Limb (tissue), 2 donors: Measurements from ENCODE around the gene CLDN15.
"Not testable (repeated sequence)": the region's sequence is repeated elsewhere in the genome, so short reads cannot be mapped to it uniquely, and the experiment has no call there.

ENCODE experiments used
- DNase-seq, 2 donors: peaks; one replicate each; pipeline ENCODE4 v3.0.0-alpha.2; 2016; ENCODE audit errors: extremely low spot score in 2 of 2

Gene CLDN15

GRCh38 chr7:101222275-101222830 lies 15.2 kb downstream of the CLDN15 start:
- DNase-seq: no peak

- DNase-seq: no peak
Measured at GRCh38 chr7:101220295-101220694, 17.3 kb downstream of the CLDN15 start.

GRCh38 chr7:101218236-101219125 lies 19.1 kb downstream of the CLDN15 start:
- no peak for DNase-seq

GRCh38 chr7:101217388-101218235 lies 20.0 kb downstream of the CLDN15 start, which contains the start of the genes PLOD3 and ZNHIT1:
Gene PLOD3 (minus strand): TSS chr7:101217581. CDS start chr7:101217274, 307 bp downstream.
Gene ZNHIT1 (plus strand): TSS chr7:101218165. CDS start chr7:101218196, 31 bp downstream.
- peak; percentile 94 to 100 for DNase-seq

DNA sequence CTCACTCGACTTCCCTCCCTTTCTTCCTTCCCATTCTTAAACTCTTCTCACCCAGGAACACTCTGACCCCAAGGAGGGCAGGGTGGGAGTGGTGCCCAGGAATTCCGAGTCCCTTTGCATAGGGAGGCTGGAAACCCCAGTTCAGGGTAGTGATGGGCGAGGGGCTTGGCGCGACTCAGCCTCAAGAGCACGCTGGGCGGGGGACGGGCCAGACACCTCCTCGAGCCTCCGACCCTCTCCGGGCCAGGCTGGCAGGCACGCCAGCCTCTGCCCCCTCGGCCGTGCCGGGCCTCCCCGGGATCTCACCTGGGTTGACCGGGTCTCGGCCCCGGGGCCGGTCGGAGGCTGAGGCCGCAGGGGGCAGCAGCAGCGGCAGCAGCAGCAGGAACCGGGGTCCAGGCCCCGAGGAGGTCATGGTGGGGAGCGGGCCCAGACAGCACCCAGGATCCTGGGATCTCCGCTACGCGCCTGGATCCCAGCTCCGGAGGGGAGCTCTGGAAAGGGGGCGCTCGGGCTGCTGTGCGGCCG lies 20.7 kb downstream of the CLDN15 start:
- DNase-seq: peak in 1 of 2 donors; percentile 58

DNA sequence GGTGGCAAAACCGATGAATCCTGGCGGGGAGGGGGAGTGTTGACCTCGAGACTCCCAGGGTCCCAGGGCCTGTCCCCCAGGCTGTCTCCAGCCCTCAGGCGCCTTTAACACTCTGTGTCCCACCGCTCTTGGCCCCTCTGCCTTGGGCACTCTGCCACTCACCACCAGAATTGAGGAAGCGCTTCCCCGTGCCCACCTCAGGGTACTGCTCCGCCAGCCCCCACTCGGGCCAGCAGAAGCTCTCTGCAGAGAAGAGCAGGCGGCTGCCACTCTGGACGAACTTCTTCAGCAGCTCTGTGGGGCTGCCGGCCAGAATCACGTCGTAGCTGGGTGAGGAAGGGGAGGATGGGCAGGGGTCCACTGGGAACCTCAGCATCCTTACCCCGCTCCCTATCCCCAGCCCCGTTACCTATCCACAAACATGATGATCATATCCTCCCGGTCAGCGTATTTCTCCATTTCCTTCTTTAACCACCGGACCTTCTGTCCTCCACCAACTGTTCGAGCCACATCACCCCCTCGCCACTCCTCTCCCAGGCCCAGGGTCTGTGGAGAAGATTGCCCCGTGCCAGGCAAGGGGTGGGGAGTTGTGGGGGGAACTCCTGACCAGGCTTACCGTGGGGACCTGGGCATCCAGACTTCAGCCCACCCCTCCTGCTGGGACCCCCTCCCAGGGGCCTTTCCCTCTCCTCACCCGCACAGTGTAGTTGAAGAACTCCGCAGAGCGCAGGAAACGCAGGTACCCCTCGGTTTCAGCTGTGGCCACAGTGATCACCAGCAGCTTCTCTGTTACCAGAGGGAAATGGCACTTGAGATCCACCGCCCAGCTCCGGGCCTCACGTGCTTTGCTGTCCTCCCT lies 21.4 kb downstream of the CLDN15 start:
- no peak for DNase-seq

DNA sequence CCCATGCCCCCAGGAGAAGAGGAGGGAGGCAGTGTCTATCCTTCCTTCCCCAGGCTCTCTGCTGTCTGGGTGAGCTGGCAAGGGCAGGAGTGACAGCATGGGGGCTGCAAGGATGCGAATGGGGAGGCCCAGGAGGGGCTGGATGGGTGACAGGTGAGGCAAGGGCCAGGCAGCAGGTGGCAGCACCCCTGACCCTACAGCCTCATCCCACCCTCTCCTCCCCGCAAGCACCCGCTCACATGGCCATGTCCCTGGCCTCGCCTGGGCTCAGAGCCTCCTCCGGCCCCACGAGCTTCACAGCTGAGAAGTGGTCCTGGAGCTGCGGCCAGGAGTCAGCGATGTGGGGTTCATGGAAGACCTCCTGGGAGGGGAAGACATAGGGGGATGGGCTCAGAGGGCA lies 25.6 kb downstream of the CLDN15 start:
- no peak for DNase-seq

DNA sequence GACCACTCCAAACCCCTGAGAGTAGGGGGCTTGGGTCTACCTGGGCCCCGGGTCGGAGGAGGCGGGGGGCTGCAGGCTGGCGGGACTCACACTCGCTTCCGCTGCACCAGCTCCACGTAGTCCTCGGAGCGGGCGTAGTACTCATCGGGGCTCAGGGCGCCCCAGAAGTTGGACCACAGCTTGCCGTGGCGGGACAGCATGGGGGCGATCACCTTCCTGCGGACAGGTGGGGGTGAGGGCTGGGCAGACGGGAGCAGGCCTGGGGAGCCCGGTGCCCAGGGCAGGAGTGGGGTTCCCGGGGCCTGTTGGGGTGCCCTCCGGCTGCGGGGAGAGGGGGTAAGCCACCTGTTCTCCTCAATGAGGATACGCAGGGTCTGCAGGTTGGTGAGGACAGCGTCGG lies 26.1 kb downstream of the CLDN15 start:
- DNase-seq: no peak

- no peak for DNase-seq
Measured at GRCh38 chr7:101210143-101210542, 27.5 kb downstream of the CLDN15 start.

- no peak for DNase-seq
Measured at GRCh38 chr7:101208794-101209193, 28.8 kb downstream of the CLDN15 start.

GRCh38 chr7:101207459-101207858 lies 30.1 kb downstream of the CLDN15 start:
- DNase-seq: no peak

GRCh38 chr7:101206665-101207042 lies 30.9 kb downstream of the CLDN15 start:
- no peak for DNase-seq

DNA sequence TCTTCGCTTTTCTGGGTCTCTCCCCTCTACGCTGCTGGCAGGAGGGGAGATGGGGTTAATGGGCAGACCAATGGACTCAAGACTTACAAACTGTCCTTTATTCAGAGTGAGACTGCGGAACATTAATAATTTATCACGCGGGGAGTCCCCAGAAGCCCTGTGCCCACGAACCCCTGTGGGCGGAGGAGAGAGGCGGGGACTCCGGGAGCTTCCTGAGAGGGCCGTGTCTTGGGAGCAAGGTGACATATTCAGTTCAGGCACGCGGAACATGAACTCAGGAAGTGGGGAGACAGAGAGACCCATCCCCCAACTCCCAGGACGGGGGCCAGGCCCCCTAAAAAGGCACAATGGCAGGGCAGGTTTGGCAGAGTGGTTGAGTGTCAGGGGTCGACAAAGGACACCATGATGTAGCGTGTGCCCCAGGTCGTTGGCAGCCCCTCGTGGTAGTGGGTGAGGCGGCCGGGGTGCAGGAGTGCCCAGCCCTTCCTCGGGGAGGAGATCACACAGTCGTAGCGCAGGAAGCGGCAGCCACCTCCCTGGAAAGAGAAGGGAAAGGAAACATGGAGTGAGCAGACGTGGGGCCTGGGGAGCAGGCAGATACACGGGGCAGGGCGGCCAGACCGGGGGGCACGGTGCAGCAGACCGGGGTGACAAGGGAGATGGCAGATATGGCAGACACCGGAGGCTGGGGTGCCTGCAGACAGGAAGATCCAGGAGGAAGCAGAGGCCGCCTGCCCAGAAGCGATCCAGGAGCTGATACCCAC lies 31.5 kb downstream of the CLDN15 start:
- DNase-seq: no peak

GRCh38 chr7:101203740-101204738 lies 33.6 kb downstream of the CLDN15 start:
- DNase-seq: not testable (repeated sequence)

DNA sequence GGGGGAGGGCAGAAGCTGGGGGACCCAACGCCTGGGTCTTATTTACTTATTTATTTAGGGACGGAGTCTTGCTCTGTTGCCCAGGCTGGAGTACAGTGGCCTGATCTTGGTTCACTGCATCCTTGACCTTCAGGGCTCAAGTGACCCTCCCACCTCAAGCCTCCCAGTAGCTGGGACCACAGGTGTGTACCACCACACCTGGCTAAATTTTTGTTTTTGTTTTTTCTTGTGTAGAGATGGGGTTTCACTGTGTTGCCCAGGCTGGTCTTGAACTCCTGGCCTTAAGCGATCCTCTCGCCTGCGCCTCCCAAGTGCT lies 35.0 kb downstream of the CLDN15 start:
- DNase-seq: no peak

DNA sequence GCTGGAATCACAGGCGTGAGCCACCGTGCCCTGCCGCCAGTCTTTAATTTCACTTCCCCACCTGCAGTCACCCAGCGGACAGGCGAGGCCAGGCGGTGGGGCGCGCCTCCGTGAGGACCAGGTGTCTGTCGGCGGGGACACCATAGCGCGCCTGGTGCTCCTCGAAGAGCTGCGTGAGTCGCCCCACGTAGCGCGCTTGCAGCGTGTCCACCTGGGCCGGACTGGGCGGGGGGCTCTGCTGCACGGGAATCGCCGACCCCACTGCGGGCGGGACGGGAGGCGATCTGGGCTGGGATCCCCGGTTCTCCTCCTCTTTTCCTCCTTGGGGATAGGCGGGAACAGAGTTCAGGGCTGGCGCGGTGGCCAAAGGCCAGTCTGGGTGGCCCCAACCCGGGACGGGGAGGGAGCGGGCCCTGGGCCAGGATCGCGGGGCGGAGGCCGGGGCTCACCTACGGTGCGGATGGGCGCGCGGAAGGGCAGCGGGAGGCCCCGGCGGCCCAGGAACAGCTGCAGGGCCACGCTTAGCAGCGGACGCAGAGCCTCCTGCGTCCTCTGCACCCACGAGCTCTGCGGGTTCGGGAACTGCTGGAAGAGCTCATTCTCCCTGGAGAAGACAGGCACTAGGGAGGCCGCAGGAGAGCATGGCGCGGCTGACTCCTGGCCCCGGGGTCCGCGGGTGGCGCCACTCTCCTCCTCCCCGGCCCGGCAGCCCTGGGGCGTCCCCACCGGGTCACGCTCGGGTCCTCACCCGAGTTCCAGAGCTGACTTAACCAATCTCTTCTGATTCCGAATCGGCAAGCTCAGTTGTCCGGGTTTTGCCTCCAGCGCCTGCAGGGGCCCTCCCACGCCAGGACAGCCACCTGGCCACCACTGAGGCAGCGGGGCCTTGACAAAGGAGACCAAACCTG lies 35.7 kb downstream of the CLDN15 start:
- DNase-seq: no peak

DNA sequence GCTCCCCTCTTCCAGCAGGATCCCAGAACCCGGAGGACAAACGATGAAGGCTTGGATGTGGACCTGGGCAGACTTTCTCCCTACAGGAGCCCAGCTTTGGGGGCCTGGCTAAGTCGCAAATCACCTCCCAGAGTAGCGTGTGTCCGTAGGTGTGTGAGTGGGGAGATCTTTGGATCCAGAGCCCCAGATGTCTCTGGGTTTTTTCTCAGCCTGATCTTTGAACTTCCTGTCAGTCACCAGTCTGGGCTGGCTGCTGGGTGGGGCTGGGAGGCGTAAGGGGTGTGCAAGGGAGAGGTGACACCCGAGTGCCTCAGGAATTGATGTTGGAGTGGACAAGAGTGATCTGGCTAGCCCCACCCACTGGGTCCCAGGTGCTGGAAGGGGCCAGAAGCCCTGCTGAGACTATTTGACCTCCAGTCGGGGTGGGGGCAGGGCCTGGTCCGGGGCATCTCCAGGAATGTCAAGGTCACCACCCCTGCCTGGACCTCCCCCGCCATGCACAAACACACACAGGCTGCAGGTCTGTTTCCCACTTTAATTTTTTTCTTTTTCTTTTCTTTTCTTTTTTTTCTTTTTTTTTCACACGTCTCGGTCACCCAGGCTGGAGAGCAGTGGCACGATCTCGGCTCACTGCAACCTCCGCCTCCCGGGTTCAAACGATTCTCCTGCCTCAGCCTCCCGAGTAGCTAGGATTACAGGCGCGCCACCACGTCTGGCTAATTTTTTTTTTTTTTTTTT lies 36.6 kb downstream of the CLDN15 start, which contains the start of gene MOGAT3:
Gene MOGAT3, minus strand, starts transcription at position 175 of the 738 bp plus-strand sequence. CDS start 182 bp downstream, outside the sequence.
- no peak for DNase-seq
